IMR-90 (cell line): ENCODE measurements around the gene DYNC1H1. TPM values are rescaled to one million over a fixed set of nuclear protein-coding genes. Genes with fewer than 3 reads are reported as not detected.

Experiments
- ATAC-seq: fragments of 200-7000 bp; cut with Tn5 transposase; 2 replicates; pipeline ENCODE4 v1.9.1; 2020; ENCODE audit warnings: low read depth, mild to moderate bottlenecking, moderate library complexity
- BruUV-seq: library from RNA; stranded (reverse); fragments of 400-500 nt; replicated peaks from 2 replicates; lab custom pipeline; 2021; lab: Mats Ljungman, UMichigan
- CTCF ChIA-PET: fragments of 300-600 bp; formaldehyde crosslinking; extraction: SDS; loops from one replicate; lab custom pipeline; 2021; ENCODE audit warnings: antibody characterized with exemption; lab: Yijun Ruan, JAX
- POLR2A ChIA-PET: fragments of 300-600 bp; sonication (Branson Sonifier 250); formaldehyde crosslinking; loops from one replicate; lab custom pipeline; 2022; ENCODE audit warnings: antibody characterized with exemption; ENCODE audit not compliant: unreplicated experiment; lab: Charles Lee
- DNase-seq: peaks from one replicate; pipeline ENCODE4 v3.0.0; 2013
- H2AFZ ChIP-seq: replicated peaks from 2 replicates; pipeline ENCODE3; 2013; ENCODE audit warnings: low read length, mild to moderate bottlenecking; ENCODE audit not compliant: poor library complexity
- H2AK5ac ChIP-seq: 2 replicates; pipeline ENCODE4 v1.6.1; 2013; ENCODE audit warnings: low read depth, low read length, inconsistent platforms
- H2AK9ac ChIP-seq: replicated peaks from 2 replicates; pipeline ENCODE3; 2013; ENCODE audit warnings: mild to moderate bottlenecking, low read depth, low read length, moderate library complexity; ENCODE audit not compliant: poor library complexity
- H2BK120ac ChIP-seq: 2 replicates; pipeline ENCODE4 v1.6.1; 2013; ENCODE audit warnings: low read depth, low read length, inconsistent platforms
- H2BK15ac ChIP-seq: 3 replicates; pipeline ENCODE4 v1.6.1; 2013; ENCODE audit warnings: low read depth, low read length, inconsistent platforms
- H2BK20ac ChIP-seq: 2 replicates; pipeline ENCODE4 v1.6.1; 2013; ENCODE audit warnings: low read depth, mild to moderate bottlenecking, inconsistent platforms, low read length, moderate library complexity
- H2BK5ac ChIP-seq: 2 replicates; pipeline ENCODE4 v1.6.1; 2013; ENCODE audit warnings: mild to moderate bottlenecking, low read depth, low read length, inconsistent platforms; ENCODE audit not compliant: poor library complexity, severe bottlenecking
- H3K14ac ChIP-seq: replicated peaks from 2 replicates; pipeline ENCODE4 v1.6.1; 2013; ENCODE audit warnings: low read depth, low read length, inconsistent platforms
- H3K18ac ChIP-seq: 2 replicates; pipeline ENCODE4 v1.6.1; 2013; ENCODE audit warnings: low read depth, low read length, control low read depth
- H3K23ac ChIP-seq: 2 replicates; pipeline ENCODE4 v1.6.1; 2013; ENCODE audit warnings: low read depth, low read length, inconsistent platforms
- H3K27ac ChIP-seq: 2 replicates; pipeline ENCODE4 v1.5.1; 2013; ENCODE audit warnings: mild to moderate bottlenecking, control low read depth, low read length; ENCODE audit not compliant: insufficient read depth
- H3K27me3 ChIP-seq: 2 replicates; pipeline ENCODE4 v1.6.1; 2013; ENCODE audit warnings: low read length; ENCODE audit not compliant: control insufficient read depth, insufficient read depth
- H3K36me3 ChIP-seq: 2 replicates; pipeline ENCODE4 v1.6.1; 2013; ENCODE audit warnings: low read length, mixed read lengths; ENCODE audit not compliant: control insufficient read depth, insufficient read depth
- H3K4ac ChIP-seq: 2 replicates; pipeline ENCODE4 v1.6.1; 2013; ENCODE audit warnings: low read depth, low read length, inconsistent platforms
- H3K4me1 ChIP-seq: 2 replicates; pipeline ENCODE4 v1.6.1; 2013; ENCODE audit warnings: low read length, mixed read lengths; ENCODE audit not compliant: control insufficient read depth, insufficient read depth
- H3K4me2 ChIP-seq: 2 replicates; pipeline ENCODE4 v1.6.1; 2013; ENCODE audit warnings: low read depth, mild to moderate bottlenecking, control low read depth, low read length, moderate library complexity
- H3K4me3 ChIP-seq: 2 replicates; pipeline ENCODE4 v1.5.1; 2013; ENCODE audit warnings: low read depth, mild to moderate bottlenecking, control low read depth, low read length, moderate library complexity; ENCODE audit not compliant: insufficient read depth
- H3K56ac ChIP-seq: 2 replicates; pipeline ENCODE4 v1.6.1; 2013; ENCODE audit warnings: low read length, inconsistent platforms; ENCODE audit not compliant: insufficient read depth; ENCODE audit errors: extremely low read depth
- H3K79me1 ChIP-seq, 2 experiments: 2 replicates each; pipeline ENCODE4 v1.6.1; 2013; ENCODE audit warnings: low read length in 2 of 2, inconsistent platforms in 1 of 2, low read depth in 1 of 2
- H3K9ac ChIP-seq: 2 replicates; pipeline ENCODE4 v1.6.1; 2013; ENCODE audit warnings: low read depth, low read length, control low read depth
- H3K9me1 ChIP-seq: 2 replicates; pipeline ENCODE4 v1.6.1; 2013; ENCODE audit warnings: low read length, inconsistent platforms; ENCODE audit not compliant: insufficient read depth
- H3K9me3 ChIP-seq: 2 replicates; pipeline ENCODE4 v1.6.1; 2013; ENCODE audit warnings: low read length; ENCODE audit not compliant: control insufficient read depth, insufficient read depth
- H4K20me1 ChIP-seq: 2 replicates; pipeline ENCODE4 v1.6.1; 2013; ENCODE audit warnings: low read length, inconsistent platforms; ENCODE audit not compliant: insufficient read depth
- H4K5ac ChIP-seq: 2 replicates; pipeline ENCODE4 v1.6.1; 2013; ENCODE audit warnings: mild to moderate bottlenecking, low read depth, low read length, control low read depth
- H4K8ac ChIP-seq, 2 experiments: 2 replicates each; pipeline ENCODE4 v1.6.1; 2013; ENCODE audit warnings: low read depth in 2 of 2, low read length in 2 of 2, control low read depth in 1 of 2, inconsistent platforms in 1 of 2
- H4K91ac ChIP-seq: 2 replicates; pipeline ENCODE4 v1.6.1; 2013; ENCODE audit warnings: low read depth, low read length, inconsistent platforms; ENCODE audit not compliant: insufficient read depth
- MXI1 ChIP-seq: IDR thresholded peaks from 2 replicates; pipeline ENCODE4 v1.6.1; 2012; ENCODE audit warnings: low read depth, mild to moderate bottlenecking, low read length, moderate library complexity, borderline replicate concordance
- RAD21 ChIP-seq: IDR thresholded peaks from 2 replicates; pipeline ENCODE4 v1.6.1; 2012; ENCODE audit warnings: low read length, improper control_type of control experiment
- WGBS, 2 experiments: methylation state at CpG; one replicate each; pipeline versions ENCODE4 v1.1.5 to v1.1.7; 2013; ENCODE audit warnings: missing lambda C conversion rate in 2 of 2; ENCODE audit not compliant: insufficient read length in 1 of 2; ENCODE audit errors: extremely low coverage in 2 of 2; 5-methylcytosine and 5-hydroxymethylcytosine counted together
- dilution Hi-C: fragments of 300-500 bp; cut with HindIII; formaldehyde crosslinking; loops from one replicate; pipeline ENCODE4 v1.14.3; 2018; ENCODE audit warnings: low sequenced_read_pairs; ENCODE audit not compliant: unreplicated experiment
- in situ Hi-C: fragments of 300-500 bp; cut with MboI; formaldehyde crosslinking; loops from 3 replicates; pipeline ENCODE4 v1.14.3; 2019; ENCODE audit warnings: low sequenced_read_pairs, inconsistent platforms, mixed read lengths
- intact Hi-C: fragments of 100-400 bp; cut with micrococcal nuclease; formaldehyde crosslinking; loops from 2 replicates; pipeline ENCODE4 v1.10.0; 2022
- polyA plus RNA-seq, 3 experiments: library from polyadenylated mRNA; depleted of rRNA; stranded (reverse); fragments of >200 nt; gene quantifications; 2 replicates each; pipeline ENCODE4 v1.2.3, GENCODE V29; 2012; ENCODE audit warnings: low replicate concordance in 1 of 3
- total RNA-seq: library from RNA; depleted of rRNA; stranded (reverse); fragments of >200 nt; gene quantifications from 2 replicates; pipeline ENCODE4 v1.2.3, GENCODE V29; 2012
- TF ChIP-seq, protein P1 (sequence below): conservative IDR thresholded peaks from 2 replicates; pipeline ENCODE4 v1.5.1; 2012; ENCODE audit warnings: mild to moderate bottlenecking, low read depth, low read length, improper control_type of control experiment
- TF ChIP-seq, protein P2 (sequence below): fragments of 150-350 bp; IDR thresholded peaks from 2 replicates; pipeline ENCODE4 v1.6.1; 2017; ENCODE audit warnings: mild to moderate bottlenecking, antibody characterized with exemption, low read length, low read depth

The DYNC1H1 gene
- total and polyA plus RNA-seq, 2 of the 4 experiments (the other 2 are of a cell fraction) = 240 to 670 TPM

GRCh38 chr14:102092806-102093205 lies 128.4 kb downstream of the DYNC1H1 start:
- ATAC-seq = no peak
- no peak for TF ChIP-seq MXI1
- TF ChIP-seq, protein P1, sequence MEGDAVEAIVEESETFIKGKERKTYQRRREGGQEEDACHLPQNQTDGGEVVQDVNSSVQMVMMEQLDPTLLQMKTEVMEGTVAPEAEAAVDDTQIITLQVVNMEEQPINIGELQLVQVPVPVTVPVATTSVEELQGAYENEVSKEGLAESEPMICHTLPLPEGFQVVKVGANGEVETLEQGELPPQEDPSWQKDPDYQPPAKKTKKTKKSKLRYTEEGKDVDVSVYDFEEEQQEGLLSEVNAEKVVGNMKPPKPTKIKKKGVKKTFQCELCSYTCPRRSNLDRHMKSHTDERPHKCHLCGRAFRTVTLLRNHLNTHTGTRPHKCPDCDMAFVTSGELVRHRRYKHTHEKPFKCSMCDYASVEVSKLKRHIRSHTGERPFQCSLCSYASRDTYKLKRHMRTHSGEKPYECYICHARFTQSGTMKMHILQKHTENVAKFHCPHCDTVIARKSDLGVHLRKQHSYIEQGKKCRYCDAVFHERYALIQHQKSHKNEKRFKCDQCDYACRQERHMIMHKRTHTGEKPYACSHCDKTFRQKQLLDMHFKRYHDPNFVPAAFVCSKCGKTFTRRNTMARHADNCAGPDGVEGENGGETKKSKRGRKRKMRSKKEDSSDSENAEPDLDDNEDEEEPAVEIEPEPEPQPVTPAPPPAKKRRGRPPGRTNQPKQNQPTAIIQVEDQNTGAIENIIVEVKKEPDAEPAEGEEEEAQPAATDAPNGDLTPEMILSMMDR = no peak
- TF ChIP-seq RAD21 = no peak
- TF ChIP-seq, protein P2, sequence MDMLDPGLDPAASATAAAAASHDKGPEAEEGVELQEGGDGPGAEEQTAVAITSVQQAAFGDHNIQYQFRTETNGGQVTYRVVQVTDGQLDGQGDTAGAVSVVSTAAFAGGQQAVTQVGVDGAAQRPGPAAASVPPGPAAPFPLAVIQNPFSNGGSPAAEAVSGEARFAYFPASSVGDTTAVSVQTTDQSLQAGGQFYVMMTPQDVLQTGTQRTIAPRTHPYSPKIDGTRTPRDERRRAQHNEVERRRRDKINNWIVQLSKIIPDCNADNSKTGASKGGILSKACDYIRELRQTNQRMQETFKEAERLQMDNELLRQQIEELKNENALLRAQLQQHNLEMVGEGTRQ = no peak
- Histone ChIP-seq H2AK5ac (no peak overlapping the region), H4K5ac (no peak overlapping the region), H3K14ac (no peak overlapping the region), H3K27me3 (no peaks in the 10 kb centered on the region), H3K18ac (no peak overlapping the region), H3K36me3 (no peaks in the 10 kb centered on the region), H2AK9ac (no peak overlapping the region), H3K79me1 (peaks cover 6 to 7% of the 10 kb centered on the region in 2 experiments), H3K9ac (no peak overlapping the region), H4K8ac (no peak overlapping the region), H3K4me2 (no peak overlapping the region), H3K23ac (no peak overlapping the region), H3K27ac (no peak overlapping the region), H2BK5ac (no peak overlapping the region), H2BK120ac (no peak overlapping the region), H2BK20ac (no peak overlapping the region), H3K56ac (no peak overlapping the region), H3K4ac (no peak overlapping the region), H4K91ac (no peak overlapping the region), H2AFZ (no peak overlapping the region), H4K20me1 (no peaks in the 10 kb centered on the region), H2BK15ac (no peak overlapping the region), H3K9me3 (no peaks in the 10 kb centered on the region), H3K9me1 (peaks cover 6% of the 10 kb centered on the region; the same call in 1 of the 2 replicates), H3K4me1 (peaks cover 17% of the 10 kb centered on the region), H3K4me3 (no peak overlapping the region)
- ChIA-PET CTCF (interaction anchor here (0.7 kb wide), 1 partner anchor 130 kb away, joined by 5 read pairs; no protein-coding TSS in a partner anchor), POLR2A (no interaction called here)
- intact Hi-C loops (no loop called here), in situ Hi-C loops (loop anchor here (25.0 kb wide), 1 partner anchor 219 kb away; the partner anchor contains the start of genes MOK and ZNF839), dilution Hi-C loops (no loop called here)
- no TSS peak for BruUV-seq
- DNase-seq = no peak
- 70% methylated on average over 2 of the region's 10 CpGs; no CpG with 5 or more reads in 1 of the 2 experiments for WGBS, 2 experiments
